GM19468 (cell line): ENCODE results near the gene ACAP3.

ENCODE experiments used
- ATAC-seq: cut with Tn5 transposase; IDR thresholded peaks from one replicate; pipeline ENCODE4 v1.9.1; 2021; ENCODE audit warnings: mild to moderate bottlenecking, moderate library complexity, moderate number of reproducible peaks; ENCODE audit not compliant: unreplicated experiment; ENCODE audit errors: extremely low read depth

The ACAP3 gene

GRCh38 chr1:1345860-1346500 lies 38.2 kb upstream of the ACAP3 start:
- ATAC-seq = no peak

- no peak for ATAC-seq
These were observed 37.7 kb upstream of the ACAP3 start for GRCh38 chr1:1345384-1345783.

GRCh38 chr1:1344655-1345361 lies 37.1 kb upstream of the ACAP3 start:
- no peak for ATAC-seq

- ATAC-seq = no peak
These were observed 36.2 kb upstream of the ACAP3 start for GRCh38 chr1:1343811-1344421.

- ATAC-seq = no peak
These were observed 34.9 kb upstream of the ACAP3 start for GRCh38 chr1:1342584-1343115.

- ATAC-seq = no peak
These were observed 34.4 kb upstream of the ACAP3 start for GRCh38 chr1:1342061-1342562.

GRCh38 chr1:1341549-1342021 lies 33.9 kb upstream of the ACAP3 start:
- no peak for ATAC-seq

- no peak for ATAC-seq
These were observed 33.2 kb upstream of the ACAP3 start for GRCh38 chr1:1340791-1341548.

- ATAC-seq = no peak
These were observed 32.5 kb upstream of the ACAP3 start for GRCh38 chr1:1340185-1340584.

GRCh38 chr1:1338278-1338677 lies 30.5 kb upstream of the ACAP3 start:
- ATAC-seq = no peak

GRCh38 chr1:1337793-1338147 lies 30.0 kb upstream of the ACAP3 start:
- ATAC-seq = no peak

GRCh38 chr1:1336931-1337792 lies 29.4 kb upstream of the ACAP3 start:
- no peak for ATAC-seq

GRCh38 chr1:1336446-1336845 lies 28.7 kb upstream of the ACAP3 start:
- no peak for ATAC-seq

- no peak for ATAC-seq
These were observed 28.1 kb upstream of the ACAP3 start for GRCh38 chr1:1335792-1336248.

GRCh38 chr1:1335283-1335682 lies 27.6 kb upstream of the ACAP3 start:
- ATAC-seq = no peak

- no peak for ATAC-seq
These were observed 27.1 kb upstream of the ACAP3 start for GRCh38 chr1:1334835-1335234.

- no peak for ATAC-seq
These were observed 26.0 kb upstream of the ACAP3 start for GRCh38 chr1:1333551-1334241.

- no peak for ATAC-seq
These were observed 25.2 kb upstream of the ACAP3 start for GRCh38 chr1:1332774-1333480.
